ENCODE results near the gene GRIK5.

Gene GRIK5

GRCh38 chr19:41997121-41997850 lies 72.7 kb downstream of the GRIK5 start (continued):
- TF ChIP-seq REST (tag by site-specific recombination; IDR thresholded peaks at IDR 0.05) (peak; percentile 98), BCL11B (tag by site-specific recombination; IDR thresholded peaks at IDR 0.05; ENCODE audit: low read depth) (no peak), ZNF639 (tag by site-specific recombination; IDR thresholded peaks at IDR 0.05) (0 out of 2 replicates have a peak, but pooled peaks have one; percentile 33), ZNF311 (tag by site-specific recombination; IDR thresholded peaks at IDR 0.05; ENCODE audit: borderline replicate concordance) (no peak), ZNF521 (tag by site-specific recombination; IDR thresholded peaks at IDR 0.05) (no peak), INSM2 (tag by site-specific recombination; IDR thresholded peaks at IDR 0.05) (no peak), ZNF791 (tag by site-specific recombination; IDR thresholded peaks at IDR 0.05) (no peak), ZNF10 (tag by site-specific recombination; IDR thresholded peaks at IDR 0.05) (no peak), ZNF558 (tag by site-specific recombination; IDR thresholded peaks at IDR 0.05) (no peak), GFI1B (tag by site-specific recombination; IDR thresholded peaks at IDR 0.05) (no peak), KLF1 (tag by site-specific recombination; IDR thresholded peaks at IDR 0.05) (peak; percentile 72), ZFP69B (tag by site-specific recombination; IDR thresholded peaks at IDR 0.05) (peak; percentile 21; the same call in 1 of the 2 replicates), SCRT2 (tag by site-specific recombination; IDR thresholded peaks at IDR 0.05) (no peak), ZBTB48 (tag by site-specific recombination; IDR thresholded peaks at IDR 0.05) (peak; percentile 46; the same call in 1 of the 2 replicates), ZNF707 (tag by site-specific recombination; IDR thresholded peaks at IDR 0.05) (no peak), YY2 (tag by site-specific recombination; IDR thresholded peaks at IDR 0.05) (no peak), KLF16 (tag by site-specific recombination; IDR thresholded peaks at IDR 0.05) (peak; percentile 73), ZNF510 (tag by site-specific recombination; IDR thresholded peaks at IDR 0.05; ENCODE audit: insufficient replicate concordance) (no peak), EGR2 (tag by site-specific recombination; IDR thresholded peaks at IDR 0.05; ENCODE audit: low read depth) (peak; percentile 64), ZNF239 (tag by site-specific recombination; IDR thresholded peaks at IDR 0.05) (no peak), ZNF426 (tag by site-specific recombination; IDR thresholded peaks at IDR 0.05) (no peak), ZNF16 (tag by site-specific recombination; IDR thresholded peaks at IDR 0.05; ENCODE audit: low read depth) (no peak), ZBTB21 (tag by site-specific recombination; IDR thresholded peaks at IDR 0.05) (peak; percentile 25; the same call in 1 of the 2 replicates), ZNF626 (tag by site-specific recombination; IDR thresholded peaks at IDR 0.05) (no peak), ZBTB10 (tag by site-specific recombination; IDR thresholded peaks at IDR 0.05) (peak; percentile 16; the same call in 1 of the 2 replicates), ZNF121 (tag by site-specific recombination; IDR thresholded peaks at IDR 0.05) (no peak), PRDM10 (tag by site-specific recombination; IDR thresholded peaks at IDR 0.05) (0 out of 2 replicates have a peak, but pooled peaks have one; percentile 5)
